Liver (tissue), 3 donors: ENCODE results near the gene TANGO6.

Experiments used
- ATF3 ChIP-seq: IDR thresholded peaks from 2 replicates; pipeline ENCODE4 v1.6.1; 2016; ENCODE audit warnings: antibody characterized with exemption
- CTCF ChIP-seq: fragments of 150-350 bp; IDR thresholded peaks from 2 replicates; pipeline ENCODE4 v1.5.1; 2017; ENCODE audit warnings: improper control_type of control experiment, low read depth, low read length; ENCODE audit not compliant: missing input control
- FOXA1 ChIP-seq: IDR thresholded peaks from 2 replicates; pipeline ENCODE4 v1.6.1; 2016; ENCODE audit warnings: antibody characterized with exemption
- GABPA ChIP-seq, 2 donors: IDR thresholded peaks in 1 of 2; conservative IDR thresholded peaks in 1 of 2; 2 replicates each; pipeline ENCODE4 v1.6.1; 2016; ENCODE audit warnings: antibody characterized with exemption in 2 of 2, mild to moderate bottlenecking in 1 of 2, moderate library complexity in 1 of 2
- REST ChIP-seq: IDR thresholded peaks from 2 replicates; pipeline ENCODE4 v1.6.1; 2016; ENCODE audit warnings: antibody characterized with exemption, mild to moderate bottlenecking
- SP1 ChIP-seq: IDR thresholded peaks from 2 replicates; pipeline ENCODE4 v1.6.1; 2018; ENCODE audit warnings: antibody characterized with exemption, mild to moderate bottlenecking
- TAF1 ChIP-seq: conservative IDR thresholded peaks from 2 replicates; pipeline ENCODE4 v1.6.1; 2016; ENCODE audit warnings: antibody characterized with exemption, mild to moderate bottlenecking
- ZBTB33 ChIP-seq: IDR thresholded peaks from 2 replicates; pipeline ENCODE4 v1.6.1; 2016; ENCODE audit warnings: antibody characterized with exemption
- donor health status: healthy.
- donor health status: healthy.

- no peak for TF ChIP-seq TAF1
- no peak for TF ChIP-seq CTCF
- no peak for TF ChIP-seq REST
- TF ChIP-seq ZBTB33: no peak
- TF ChIP-seq SP1: no peak
- no peak for TF ChIP-seq FOXA1
- no peak for TF ChIP-seq ATF3
- TF ChIP-seq GABPA (IDR thresholded peaks at IDR 0.05 in 1 of 2, conservative IDR thresholded peaks at IDR 0.05 in 1 of 2): no peak
Measured at GRCh38 chr16:69055008-69055407, 211.7 kb downstream of the TANGO6 start.
